ENCODE results near the gene GRHL3.

DNA sequence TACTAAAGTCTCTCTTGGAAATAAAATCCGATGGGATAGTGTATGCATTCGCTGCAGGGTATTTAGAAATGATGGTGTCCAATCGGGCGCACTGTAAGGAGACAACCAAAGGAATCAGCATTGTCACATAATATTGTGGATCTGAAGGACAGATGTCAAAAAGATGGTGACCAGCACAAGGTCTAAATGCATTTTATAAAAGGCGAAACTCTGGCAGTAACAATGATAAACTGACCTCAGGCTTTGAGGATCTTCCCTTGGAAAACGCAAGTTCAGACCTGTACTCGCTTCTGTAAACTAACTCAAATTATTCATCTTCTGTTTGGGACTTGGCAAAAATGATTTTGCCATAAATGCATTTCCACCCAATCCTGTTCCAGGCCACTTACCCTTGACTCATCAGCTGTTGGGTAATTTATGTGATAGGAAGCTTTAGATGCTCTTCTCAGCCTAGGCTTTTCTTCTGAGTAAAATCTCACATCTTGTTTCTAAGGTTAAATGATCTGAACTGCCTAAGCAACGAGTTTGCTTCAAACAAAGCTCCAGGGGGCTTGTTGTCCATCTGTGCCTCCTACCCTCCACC is 60.7 kb downstream of the GRHL3 start:
- TF ChIP-seq POLR2AphosphoS5 (IDR thresholded peaks at IDR 0.05; ENCODE audit: insufficient read depth, low read depth, low read length), result no peak
- no peak for TF ChIP-seq JUN (IDR thresholded peaks at IDR 0.05; ENCODE audit: borderline replicate concordance, insufficient read depth, insufficient read length, low read depth)
- TF ChIP-seq POLR2A (IDR thresholded peaks at IDR 0.05; ENCODE audit: low read depth, low read length), result no peak
